Measurements from ENCODE around the gene ZSWIM8. TPM values are rescaled to one million over a fixed set of nuclear protein-coding genes. Genes with fewer than 3 reads are reported as not detected.

Gene ZSWIM8
- total RNA-seq, 1 donor from 2014 or later, result 131 TPM

DNA sequence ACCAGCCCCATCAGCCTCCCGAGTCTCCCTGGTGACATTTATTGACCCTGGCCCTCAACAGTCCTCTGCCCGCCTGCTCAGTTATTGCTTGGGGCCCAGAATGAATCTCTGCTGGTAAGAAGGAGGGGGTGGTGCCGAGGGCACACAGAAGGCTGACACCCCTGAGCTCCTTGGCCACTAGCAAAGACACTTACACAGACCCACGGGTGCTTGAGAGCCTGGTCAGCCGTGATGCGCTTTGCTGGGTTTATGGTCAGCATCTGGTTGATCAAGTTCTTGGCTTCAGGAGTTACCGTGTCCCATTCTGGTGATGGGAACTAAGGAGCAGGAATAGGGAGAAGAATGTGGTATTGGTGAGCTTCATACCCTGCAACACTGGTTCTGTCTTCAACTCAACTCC, 61.6 kb downstream of the ZSWIM8 start:
- no peaks in the 10 kb centered on the region for H3K27me3 Mint-ChIP-seq (ENCODE audit: low read depth)
- no peak for TF ChIP-seq CTCF (IDR thresholded peaks at IDR 0.05; ENCODE audit: unreplicated experiment)
- H3K27ac Mint-ChIP-seq, result no peak overlapping the region
- no peak for DNase-seq (ENCODE audit: low spot score in 2 of 2, unreplicated experiment in 2 of 2)
- H3K4me3 Mint-ChIP-seq, result no peak overlapping the region
- H3K9me3 Mint-ChIP-seq, result no peaks in the 10 kb centered on the region
- peaks cover 35% of the 10 kb centered on the region for H3K36me3 Mint-ChIP-seq
- peaks cover 5% of the 10 kb centered on the region for H3K4me1 Mint-ChIP-seq

GRCh38 chr10:73848821-73849489, 63.5 kb downstream of the ZSWIM8 start:
- Mint-ChIP-seq H3K27ac (no peak overlapping the region), H3K27me3 (ENCODE audit: low read depth) (no peaks in the 10 kb centered on the region), H3K4me1 (peaks cover 5% of the 10 kb centered on the region), H3K4me3 (no peak overlapping the region), H3K9me3 (no peaks in the 10 kb centered on the region), H3K36me3 (peaks cover 27% of the 10 kb centered on the region)
- peak; percentile 58 to 92 for DNase-seq (ENCODE audit: low spot score in 2 of 2, unreplicated experiment in 2 of 2)
- TF ChIP-seq CTCF (IDR thresholded peaks at IDR 0.05; ENCODE audit: unreplicated experiment), result peak; percentile 98

- no peak overlapping the region for H3K4me3 Mint-ChIP-seq
- peaks cover 21% of the 10 kb centered on the region for H3K36me3 Mint-ChIP-seq
- no peak for DNase-seq (ENCODE audit: low spot score in 2 of 2, unreplicated experiment in 2 of 2)
- H3K4me1 Mint-ChIP-seq, result peaks cover 5% of the 10 kb centered on the region
- H3K27ac Mint-ChIP-seq, result no peak overlapping the region
- TF ChIP-seq CTCF (IDR thresholded peaks at IDR 0.05; ENCODE audit: unreplicated experiment), result no peak
- no peaks in the 10 kb centered on the region for H3K9me3 Mint-ChIP-seq
- H3K27me3 Mint-ChIP-seq (ENCODE audit: low read depth), result no peaks in the 10 kb centered on the region
Observed at GRCh38 chr10:73850211-73850610, 64.8 kb downstream of the ZSWIM8 start.

DNA sequence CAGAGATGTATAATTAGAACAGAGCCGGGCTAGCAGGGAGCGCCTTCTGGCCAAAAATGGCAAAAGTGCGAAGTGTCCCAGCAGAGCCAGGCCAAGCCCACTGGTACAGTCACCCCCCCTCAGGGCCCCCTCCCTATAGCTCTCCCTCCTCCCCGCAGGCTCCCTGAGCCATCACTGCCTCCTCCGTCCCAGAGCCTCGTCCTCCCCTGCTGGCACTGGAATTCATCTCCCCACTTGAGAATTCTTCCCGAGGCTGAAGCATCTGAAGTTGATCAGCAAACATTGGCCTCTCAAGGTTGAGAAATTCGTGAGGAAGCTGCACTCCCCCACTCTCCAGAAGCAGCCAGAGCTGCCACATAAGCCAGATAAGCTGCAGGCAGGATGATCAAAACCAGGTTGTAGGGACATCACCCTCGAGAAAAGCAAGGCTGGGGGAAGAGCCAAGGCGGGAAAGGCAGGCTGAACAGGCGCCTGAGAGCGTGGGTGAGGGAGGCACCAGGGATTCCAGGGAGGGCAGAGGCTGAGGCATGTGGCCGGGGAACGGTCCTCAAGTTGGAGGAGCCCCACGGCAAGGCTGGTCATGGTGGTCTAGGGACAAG, 65.6 kb downstream of the ZSWIM8 start:
- Mint-ChIP-seq H3K4me1 (peaks cover 5% of the 10 kb centered on the region), H3K27ac (peak overlapping the region; percentile 61), H3K9me3 (no peaks in the 10 kb centered on the region), H3K27me3 (ENCODE audit: low read depth) (no peaks in the 10 kb centered on the region), H3K4me3 (no peak overlapping the region), H3K36me3 (peaks cover 18% of the 10 kb centered on the region)
- no peak for TF ChIP-seq CTCF (IDR thresholded peaks at IDR 0.05; ENCODE audit: unreplicated experiment)
- no peak for DNase-seq (ENCODE audit: low spot score in 2 of 2, unreplicated experiment in 2 of 2)

Other genes with a start within 250 kb of the ZSWIM8 start
- 24.5 to 26.9 TPM (median 26.7 TPM) in 3 replicates for gene USP54, start 194.3 kb upstream of the ZSWIM8 start, total RNA-seq
- 1.4 to 2.1 TPM (median 1.7 TPM) in 3 replicates for gene MYOZ1, start 144.1 kb upstream of the ZSWIM8 start, total RNA-seq
- 0.07 to 0.22 TPM (median 0.11 TPM) in 3 replicates for gene SYNPO2L, start 129.6 kb upstream of the ZSWIM8 start, total RNA-seq
- gene AGAP5, start 87.5 kb upstream of the ZSWIM8 start, total RNA-seq, result 11.7 to 12.8 TPM (median 12.1 TPM) in 3 replicates
- gene SEC24C, start 41.2 kb upstream of the ZSWIM8 start, total RNA-seq, result 74.8 to 77.6 TPM (median 75.5 TPM) in 3 replicates
- 21.0 to 23.5 TPM (median 23.1 TPM) in 3 replicates for gene CHCHD1, start 3.6 kb upstream of the ZSWIM8 start, total RNA-seq
- 37.2 to 40.8 TPM (median 38.7 TPM) in 3 replicates for gene NDST2, start 26.0 kb downstream of the ZSWIM8 start, total RNA-seq
- gene CAMK2G, start 88.9 kb downstream of the ZSWIM8 start, total RNA-seq, result 27.3 to 28.3 TPM (median 27.8 TPM) in 3 replicates
- 3.4 to 5.1 TPM (median 4.7 TPM) in 3 replicates for gene PLAU, start 125.5 kb downstream of the ZSWIM8 start, total RNA-seq
- 129 to 132 TPM (median 131 TPM) in 3 replicates for gene VCL, start 212.5 kb downstream of the ZSWIM8 start, total RNA-seq

Data from mesothelial cell of epicardium (in vitro differentiated cells).